Gastrocnemius medialis (tissue), 4 donors: ENCODE results near the gene PPP3CA.

Experiments
- POLR2A ChIP-seq, 2 donors: fragments of 450-650 bp; IDR thresholded peaks; one replicate each; pipeline ENCODE4 v1.6.1; 2017; ENCODE audit warnings: antibody characterized with exemption in 2 of 2, mild to moderate bottlenecking in 2 of 2, moderate library complexity in 2 of 2
- TF ChIP-seq, protein P1 (sequence below), 5 experiments: fragments of 450-650 bp in 3 of 5; fragments of 200-600 bp in 2 of 5; sonication (generic) in 2 of 5; IDR thresholded peaks in 4 of 5; conservative IDR thresholded peaks in 1 of 5; 1 replicate in 4 of 5; 2 replicates in 1 of 5; pipeline ENCODE4 v1.5.1; 2016 to 2019; ENCODE audit warnings: antibody characterized with exemption in 5 of 5, mild to moderate bottlenecking in 3 of 5, moderate library complexity in 3 of 5

DNA sequence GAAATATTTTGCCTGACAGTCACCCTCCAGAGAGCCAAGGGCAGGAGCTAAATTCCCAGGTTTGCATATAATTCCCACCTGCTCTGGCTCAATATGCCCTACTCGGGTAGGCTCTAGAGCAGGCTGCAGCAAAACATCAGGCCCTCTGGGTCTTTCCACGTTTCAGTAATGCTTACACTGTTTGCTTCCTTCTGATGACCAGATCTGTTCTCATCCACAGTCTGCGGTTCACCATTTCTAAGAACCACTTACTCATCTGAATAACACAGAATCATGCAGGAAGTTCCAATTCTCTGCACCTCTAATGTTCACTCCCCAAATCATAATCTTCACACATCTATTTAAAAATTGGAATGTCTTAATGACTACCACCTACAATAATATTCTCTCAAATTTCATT is 141.4 kb downstream of the PPP3CA start:
- TF ChIP-seq, protein P1, sequence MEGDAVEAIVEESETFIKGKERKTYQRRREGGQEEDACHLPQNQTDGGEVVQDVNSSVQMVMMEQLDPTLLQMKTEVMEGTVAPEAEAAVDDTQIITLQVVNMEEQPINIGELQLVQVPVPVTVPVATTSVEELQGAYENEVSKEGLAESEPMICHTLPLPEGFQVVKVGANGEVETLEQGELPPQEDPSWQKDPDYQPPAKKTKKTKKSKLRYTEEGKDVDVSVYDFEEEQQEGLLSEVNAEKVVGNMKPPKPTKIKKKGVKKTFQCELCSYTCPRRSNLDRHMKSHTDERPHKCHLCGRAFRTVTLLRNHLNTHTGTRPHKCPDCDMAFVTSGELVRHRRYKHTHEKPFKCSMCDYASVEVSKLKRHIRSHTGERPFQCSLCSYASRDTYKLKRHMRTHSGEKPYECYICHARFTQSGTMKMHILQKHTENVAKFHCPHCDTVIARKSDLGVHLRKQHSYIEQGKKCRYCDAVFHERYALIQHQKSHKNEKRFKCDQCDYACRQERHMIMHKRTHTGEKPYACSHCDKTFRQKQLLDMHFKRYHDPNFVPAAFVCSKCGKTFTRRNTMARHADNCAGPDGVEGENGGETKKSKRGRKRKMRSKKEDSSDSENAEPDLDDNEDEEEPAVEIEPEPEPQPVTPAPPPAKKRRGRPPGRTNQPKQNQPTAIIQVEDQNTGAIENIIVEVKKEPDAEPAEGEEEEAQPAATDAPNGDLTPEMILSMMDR (IDR thresholded peaks at IDR 0.05 in 4 of 5, conservative IDR thresholded peaks at IDR 0.05 in 1 of 5): no peak
- no peak for TF ChIP-seq POLR2A (IDR thresholded peaks at IDR 0.05)
